Measurements from ENCODE around the gene EIF2AK2. TPM values are rescaled to one million over a fixed set of nuclear protein-coding genes. Genes with fewer than 3 reads are reported as not detected.
A peak's percentile ranks its signal among the peaks of the same experiment; 100 is the strongest.

Gene EIF2AK2
- total RNA-seq, 1 donor from 2014 or later: 23.8 TPM

GRCh38 chr2:37167636-37168180 lies 10.9 kb upstream of the EIF2AK2 start:
- Histone ChIP-seq H3K4me3 (no peak overlapping the region), H3K9me3 (replicated peaks) (peaks cover 25% of the 10 kb centered on the region), H3K27ac (replicated peaks) (no peak overlapping the region), H3K36me3 (no peaks in the 10 kb centered on the region), H3K4me1 (peaks cover 3% of the 10 kb centered on the region), H3K27me3 (ENCODE audit: low read depth) (no peaks in the 10 kb centered on the region)
- TF ChIP-seq, protein P1, sequence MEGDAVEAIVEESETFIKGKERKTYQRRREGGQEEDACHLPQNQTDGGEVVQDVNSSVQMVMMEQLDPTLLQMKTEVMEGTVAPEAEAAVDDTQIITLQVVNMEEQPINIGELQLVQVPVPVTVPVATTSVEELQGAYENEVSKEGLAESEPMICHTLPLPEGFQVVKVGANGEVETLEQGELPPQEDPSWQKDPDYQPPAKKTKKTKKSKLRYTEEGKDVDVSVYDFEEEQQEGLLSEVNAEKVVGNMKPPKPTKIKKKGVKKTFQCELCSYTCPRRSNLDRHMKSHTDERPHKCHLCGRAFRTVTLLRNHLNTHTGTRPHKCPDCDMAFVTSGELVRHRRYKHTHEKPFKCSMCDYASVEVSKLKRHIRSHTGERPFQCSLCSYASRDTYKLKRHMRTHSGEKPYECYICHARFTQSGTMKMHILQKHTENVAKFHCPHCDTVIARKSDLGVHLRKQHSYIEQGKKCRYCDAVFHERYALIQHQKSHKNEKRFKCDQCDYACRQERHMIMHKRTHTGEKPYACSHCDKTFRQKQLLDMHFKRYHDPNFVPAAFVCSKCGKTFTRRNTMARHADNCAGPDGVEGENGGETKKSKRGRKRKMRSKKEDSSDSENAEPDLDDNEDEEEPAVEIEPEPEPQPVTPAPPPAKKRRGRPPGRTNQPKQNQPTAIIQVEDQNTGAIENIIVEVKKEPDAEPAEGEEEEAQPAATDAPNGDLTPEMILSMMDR (IDR thresholded peaks at IDR 0.05; ENCODE audit: borderline replicate concordance): no peak
- DNase-seq: no peak
- intact Hi-C loops (cut with micrococcal nuclease): no loop called here

DNA sequence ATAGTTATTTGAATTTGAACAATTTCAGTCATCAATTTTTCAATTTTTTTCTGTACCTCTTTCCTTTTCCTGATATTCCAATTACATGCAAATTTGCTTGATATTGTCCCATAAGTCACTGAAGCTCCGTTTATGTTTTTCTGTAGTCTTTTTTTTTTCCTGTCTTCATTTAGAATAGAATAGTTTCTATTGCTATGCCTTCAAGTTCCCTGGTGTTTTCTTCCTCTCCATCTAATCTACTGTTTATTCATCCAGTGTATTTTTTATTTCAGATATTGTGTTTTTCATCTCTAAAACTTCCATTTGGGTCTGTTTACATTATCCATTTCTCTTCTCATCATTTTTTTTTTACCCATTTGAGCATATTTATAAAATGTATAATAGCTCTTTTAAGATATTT lies 8.0 kb upstream of the EIF2AK2 start:
- H3K9me3 ChIP-seq (replicated peaks): peaks cover 25% of the 10 kb centered on the region
- no peak overlapping the region for H3K27ac ChIP-seq (replicated peaks)
- no peaks in the 10 kb centered on the region for H3K27me3 ChIP-seq (ENCODE audit: low read depth)
- DNase-seq: no peak
- intact Hi-C loops (cut with micrococcal nuclease): no loop called here
- H3K4me1 ChIP-seq: peaks cover 3% of the 10 kb centered on the region
- H3K36me3 ChIP-seq: no peaks in the 10 kb centered on the region
- H3K4me3 ChIP-seq: no peak overlapping the region
- TF ChIP-seq, protein P1 (IDR thresholded peaks at IDR 0.05; ENCODE audit: borderline replicate concordance): no peak

GRCh38 chr2:37156071-37156856 lies 516 bp downstream of the EIF2AK2 start:
- Histone ChIP-seq H3K9me3 (replicated peaks) (no peaks in the 10 kb centered on the region), H3K27me3 (ENCODE audit: low read depth) (no peaks in the 10 kb centered on the region), H3K4me3 (peak overlapping the region; percentile 87), H3K27ac (replicated peaks) (peak overlapping the region; percentile 90), H3K36me3 (peaks cover 4% of the 10 kb centered on the region), H3K4me1 (peaks cover 30% of the 10 kb centered on the region)
- intact Hi-C loops (cut with micrococcal nuclease): no loop called here
- TF ChIP-seq, protein P1 (IDR thresholded peaks at IDR 0.05; ENCODE audit: borderline replicate concordance): no peak
- DNase-seq: peak; percentile 41

- no peak for DNase-seq
- Histone ChIP-seq H3K27ac (replicated peaks) (no peak overlapping the region), H3K4me1 (peaks cover 40% of the 10 kb centered on the region), H3K27me3 (ENCODE audit: low read depth) (no peaks in the 10 kb centered on the region), H3K9me3 (replicated peaks) (no peaks in the 10 kb centered on the region), H3K4me3 (no peak overlapping the region), H3K36me3 (peaks cover 4% of the 10 kb centered on the region)
- intact Hi-C loops (cut with micrococcal nuclease): no loop called here
- TF ChIP-seq, protein P1 (IDR thresholded peaks at IDR 0.05; ENCODE audit: borderline replicate concordance): no peak
These were observed 2.0 kb downstream of the EIF2AK2 start for GRCh38 chr2:37154785-37155184.

DNA sequence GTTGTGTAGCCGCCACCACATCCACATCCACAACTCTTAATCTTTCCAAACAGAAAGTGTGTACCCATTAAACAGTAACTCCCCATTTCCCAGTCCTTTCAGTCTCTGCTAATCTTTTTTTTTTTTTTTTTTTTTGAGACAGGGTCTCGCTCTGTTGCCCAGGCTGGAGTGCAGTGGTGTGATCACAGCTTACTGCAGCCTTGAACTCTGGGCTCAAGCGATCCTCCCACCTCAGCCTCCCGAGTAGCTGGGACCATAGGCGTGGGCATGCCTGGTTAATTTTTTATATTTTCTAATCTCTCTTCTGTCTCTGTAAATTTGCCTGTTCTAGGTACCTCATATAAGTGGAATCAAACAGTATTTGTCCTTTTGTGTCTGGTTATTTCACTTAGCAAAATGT lies 3.6 kb downstream of the EIF2AK2 start:
- peaks cover 44% of the 10 kb centered on the region for H3K4me1 ChIP-seq
- H3K9me3 ChIP-seq (replicated peaks): no peaks in the 10 kb centered on the region
- no peak overlapping the region for H3K27ac ChIP-seq (replicated peaks)
- DNase-seq: no peak
- no peaks in the 10 kb centered on the region for H3K27me3 ChIP-seq (ENCODE audit: low read depth)
- intact Hi-C loops (cut with micrococcal nuclease): no loop called here
- TF ChIP-seq, protein P1 (IDR thresholded peaks at IDR 0.05; ENCODE audit: borderline replicate concordance): no peak
- peaks cover 14% of the 10 kb centered on the region for H3K36me3 ChIP-seq
- no peak overlapping the region for H3K4me3 ChIP-seq
